Astrocyte of the cerebellum (primary cell): ENCODE data around the gene NDUFS5.
"Not testable (repeated sequence)": the region's sequence is repeated elsewhere in the genome, so short reads cannot be mapped to it uniquely, and the experiment has no call there.

Source experiments
- DNase-seq: peaks from one replicate; pipeline ENCODE4 v3.0.0-alpha.2; 2011; ENCODE audit warnings: low read depth
- H3K4me3 ChIP-seq: 2 replicates; pipeline ENCODE4 v1.5.1; 2011; ENCODE audit warnings: mild to moderate bottlenecking, low read depth, low read length, moderate library complexity
- CTCF ChIP-seq: IDR thresholded peaks from 2 replicates; pipeline ENCODE4 v1.5.1; 2012; ENCODE audit warnings: low read length, low read depth, moderate library complexity, mild to moderate bottlenecking; ENCODE audit errors: missing control alignments
- in situ Hi-C: cut with HindIII; loops from 2 replicates; pipeline ENCODE4 v1.10.0; 2017; ENCODE audit warnings: low sequenced_read_pairs

The NDUFS5 gene

GRCh38 chr1:39063191-39063590 is 37.0 kb downstream of the NDUFS5 start:
- DNase-seq, result no peak
- no peak for TF ChIP-seq CTCF
- in situ Hi-C loops, result no loop called here
- H3K4me3 ChIP-seq, result no peak overlapping the region

- in situ Hi-C loops, result no loop called here
- no peak overlapping the region for H3K4me3 ChIP-seq
- no peak for DNase-seq
- no peak for TF ChIP-seq CTCF
Observed at GRCh38 chr1:39063775-39064174, 37.6 kb downstream of the NDUFS5 start.

- no peak overlapping the region for H3K4me3 ChIP-seq
- in situ Hi-C loops, result no loop called here
- TF ChIP-seq CTCF, result no peak
- no peak for DNase-seq
Observed at GRCh38 chr1:39065542-39065941, 39.4 kb downstream of the NDUFS5 start.

GRCh38 chr1:39068227-39068626 is 42.1 kb downstream of the NDUFS5 start:
- in situ Hi-C loops, H3K4me3 ChIP-seq, DNase-seq: not testable (repeated sequence)

GRCh38 chr1:39071557-39071956 is 45.4 kb downstream of the NDUFS5 start:
- DNase-seq, in situ Hi-C loops, H3K4me3 ChIP-seq: not testable (repeated sequence)

GRCh38 chr1:39076127-39076798 is 50.1 kb downstream of the NDUFS5 start:
- peak; percentile 49 for DNase-seq
- in situ Hi-C loops, result loop anchor here (5.0 to 25.0 kb wide), 2 partner anchors 51 to 214 kb away; partner anchors contain the start of genes MYCBP and RRAGC
- H3K4me3 ChIP-seq, result no peak overlapping the region
- TF ChIP-seq CTCF, result no peak

GRCh38 chr1:39076799-39077148 is 50.6 kb downstream of the NDUFS5 start:
- no peak for TF ChIP-seq CTCF
- in situ Hi-C loops, result loop anchor here (5.0 to 25.0 kb wide), 2 partner anchors 51 to 214 kb away; partner anchors contain the start of genes MYCBP and RRAGC
- no peak for DNase-seq
- no peak overlapping the region for H3K4me3 ChIP-seq
